Erythroblast (primary cell): ENCODE results near the gene TMEM61.
"Not testable (repeated sequence)": the region's sequence is repeated elsewhere in the genome, so short reads cannot be mapped to it uniquely, and the experiment has no call there.

ENCODE experiments used
- DNase-seq, 2 experiments: peaks; one replicate each; lab custom pipeline; 2025; lab: John Stamatoyannopoulos, UW
- GATA1 ChIP-seq: IDR thresholded peaks from 2 replicates; pipeline ENCODE4 v1.6.1; 2011; ENCODE audit warnings: low read depth, mild to moderate bottlenecking, control low read depth, low read length, moderate library complexity
- POLR2A ChIP-seq: IDR thresholded peaks from 2 replicates; pipeline ENCODE4 v1.6.1; 2011; ENCODE audit warnings: mild to moderate bottlenecking, low read length

The TMEM61 gene

DNA sequence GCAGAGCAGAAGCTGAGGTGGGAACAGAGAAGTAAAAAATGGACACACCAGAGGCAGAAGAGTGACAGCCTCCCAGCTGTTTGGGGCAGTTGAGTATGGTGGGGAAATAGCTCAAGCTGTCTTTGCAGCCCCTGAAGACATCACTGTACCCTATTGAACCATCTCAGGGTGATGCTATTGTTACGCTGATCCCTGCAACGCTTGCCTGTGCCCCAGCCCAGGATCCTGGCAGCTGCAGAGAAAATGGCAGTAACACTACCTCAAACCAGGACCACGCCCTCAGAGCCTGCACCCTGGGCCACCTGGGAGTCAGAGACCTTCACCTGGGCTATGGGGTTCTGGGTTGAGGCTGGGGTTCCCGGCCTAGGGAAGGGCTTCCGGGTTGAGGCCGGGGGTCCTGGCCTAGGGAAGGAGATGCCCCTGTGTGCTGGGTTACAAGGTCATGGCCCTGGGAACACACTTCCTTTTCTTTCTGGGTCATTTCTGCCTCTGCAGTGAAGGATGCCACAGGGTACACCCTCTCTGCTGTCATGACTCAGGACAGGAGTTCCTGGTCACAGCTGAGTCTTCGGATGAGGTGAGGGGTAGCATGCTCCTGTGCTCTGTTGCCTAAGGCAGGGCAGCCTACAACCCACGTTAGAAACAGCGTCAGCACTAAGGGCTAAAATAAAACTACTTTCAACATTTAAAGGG is 29.9 kb downstream of the TMEM61 start:
- TF ChIP-seq GATA1 (no peak), POLR2A (no peak)
- no peak for DNase-seq

DNA sequence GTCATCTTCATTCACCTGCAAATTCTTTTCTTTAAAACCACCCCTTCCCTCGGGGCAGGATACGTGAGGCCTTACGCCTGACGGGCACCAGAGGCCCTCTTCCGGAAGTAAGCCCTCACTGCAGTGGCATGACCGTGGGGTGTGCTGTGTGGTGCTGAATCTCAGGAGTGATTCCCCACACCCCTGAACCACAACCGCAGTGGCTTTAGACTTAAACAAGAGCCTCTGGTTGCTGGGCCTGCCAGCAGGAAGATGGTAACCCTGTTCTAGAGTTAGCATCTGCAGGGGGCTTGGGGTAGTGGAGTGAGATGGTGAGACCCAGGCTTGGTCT is 30.4 kb downstream of the TMEM61 start:
- TF ChIP-seq POLR2A: no peak
- DNase-seq: no peak

DNA sequence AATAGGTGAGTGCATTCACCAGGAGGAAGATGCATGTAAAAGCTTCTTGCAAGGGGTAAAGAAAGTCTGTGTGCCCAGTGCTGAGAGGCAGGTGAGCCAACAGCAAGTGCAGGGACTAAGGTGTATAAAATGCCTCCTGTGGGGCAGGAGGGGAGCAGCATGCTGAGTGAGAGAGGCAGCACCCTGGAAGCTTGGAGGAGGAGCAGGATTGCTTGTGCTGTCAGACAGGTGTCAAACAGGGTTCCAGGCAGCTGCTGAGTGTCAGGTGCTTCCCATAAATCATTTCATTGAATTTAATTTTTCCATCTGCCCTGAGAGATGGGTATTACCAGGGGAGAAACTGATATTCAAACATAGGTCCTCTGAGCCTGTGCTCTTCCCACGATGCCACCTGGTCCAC is 32.2 kb downstream of the TMEM61 start:
- no peak for TF ChIP-seq POLR2A
- TF ChIP-seq GATA1: no peak
- no peak for DNase-seq

DNA sequence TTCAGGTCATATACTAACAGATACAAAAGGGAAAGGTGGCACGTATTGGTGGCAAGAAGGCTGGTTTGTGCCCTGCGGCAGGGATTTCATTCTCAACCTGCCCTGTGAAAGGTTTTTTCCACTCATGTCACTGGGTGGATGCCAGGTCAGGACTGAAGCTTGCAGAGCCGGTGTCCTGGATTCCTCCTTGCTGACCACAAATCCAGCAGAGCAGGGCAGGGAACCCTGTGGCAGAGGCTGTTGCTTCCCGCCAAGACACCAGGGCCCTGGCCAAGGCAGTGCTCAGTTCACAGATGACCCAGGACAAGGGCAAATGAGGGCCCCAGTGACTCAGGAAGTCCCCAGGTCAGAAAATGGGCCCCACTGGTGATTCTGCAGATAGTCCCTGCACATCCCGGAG is 34.7 kb downstream of the TMEM61 start:
- no peak for DNase-seq
- TF ChIP-seq GATA1: no peak
- no peak for TF ChIP-seq POLR2A

DNA sequence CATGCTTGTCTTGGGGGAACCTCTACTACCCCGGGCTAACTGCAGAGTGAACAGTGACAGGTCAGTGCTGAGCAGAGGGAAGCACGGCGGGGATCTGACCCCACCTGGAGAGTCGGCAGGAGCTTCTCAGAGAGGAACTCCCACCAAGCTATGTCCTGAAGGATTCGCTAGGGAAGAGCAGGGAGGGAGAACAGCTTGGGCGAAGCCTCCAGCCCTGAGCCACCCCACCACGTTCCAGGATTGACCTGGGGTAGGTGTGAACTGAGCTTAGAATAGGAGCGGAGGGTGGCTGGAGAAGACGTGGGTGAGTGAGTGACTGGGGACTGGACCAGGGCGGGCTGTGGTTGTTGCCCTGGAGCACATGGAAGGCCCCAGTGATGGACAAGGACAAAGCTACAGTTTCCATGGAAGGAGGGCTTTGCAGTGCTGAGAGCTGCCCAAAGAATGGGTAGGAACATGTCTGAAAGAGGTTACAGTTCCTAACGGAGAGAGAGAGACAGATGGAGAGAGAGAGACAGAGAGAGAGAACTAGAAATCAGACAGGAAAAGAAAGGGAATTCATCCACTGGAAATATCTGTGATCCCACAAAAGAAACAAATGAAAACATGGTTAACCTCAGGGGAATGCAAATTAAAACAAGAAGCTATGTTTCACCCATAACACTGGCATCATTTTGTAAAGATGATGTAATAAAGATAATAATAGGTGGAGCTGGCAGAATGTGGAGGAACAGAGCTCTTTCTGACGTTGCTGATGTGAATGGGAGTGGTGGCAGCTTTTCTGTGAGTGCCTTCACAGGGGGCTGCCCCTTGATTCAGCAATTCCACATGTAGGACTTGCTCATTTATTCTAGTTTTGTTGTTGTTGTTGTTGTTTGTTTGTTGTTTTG is 35.5 kb downstream of the TMEM61 start:
- TF ChIP-seq GATA1 (no peak), POLR2A (no peak)
- no peak for DNase-seq

DNA sequence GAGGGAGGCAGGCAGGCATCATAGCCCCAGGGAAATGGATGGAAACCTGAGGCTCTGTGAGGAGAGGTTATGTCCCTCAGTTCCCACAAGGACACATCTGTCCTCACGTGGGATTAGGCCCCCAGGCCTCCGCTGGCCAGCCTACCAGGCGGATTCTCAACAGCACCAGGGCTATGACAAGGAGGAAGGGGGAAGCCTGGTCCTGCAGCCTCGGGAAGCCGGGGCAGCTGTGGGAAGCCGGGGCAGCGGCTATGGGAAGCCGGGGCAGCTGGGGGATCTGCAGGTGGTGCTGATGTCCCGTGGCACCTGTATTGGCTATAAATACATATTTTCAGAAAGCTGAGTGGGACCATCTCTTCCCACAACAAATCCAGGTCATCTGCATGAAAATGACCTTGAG is 38.0 kb downstream of the TMEM61 start:
- no peak for DNase-seq
- TF ChIP-seq POLR2A (no peak), GATA1 (no peak)

DNA sequence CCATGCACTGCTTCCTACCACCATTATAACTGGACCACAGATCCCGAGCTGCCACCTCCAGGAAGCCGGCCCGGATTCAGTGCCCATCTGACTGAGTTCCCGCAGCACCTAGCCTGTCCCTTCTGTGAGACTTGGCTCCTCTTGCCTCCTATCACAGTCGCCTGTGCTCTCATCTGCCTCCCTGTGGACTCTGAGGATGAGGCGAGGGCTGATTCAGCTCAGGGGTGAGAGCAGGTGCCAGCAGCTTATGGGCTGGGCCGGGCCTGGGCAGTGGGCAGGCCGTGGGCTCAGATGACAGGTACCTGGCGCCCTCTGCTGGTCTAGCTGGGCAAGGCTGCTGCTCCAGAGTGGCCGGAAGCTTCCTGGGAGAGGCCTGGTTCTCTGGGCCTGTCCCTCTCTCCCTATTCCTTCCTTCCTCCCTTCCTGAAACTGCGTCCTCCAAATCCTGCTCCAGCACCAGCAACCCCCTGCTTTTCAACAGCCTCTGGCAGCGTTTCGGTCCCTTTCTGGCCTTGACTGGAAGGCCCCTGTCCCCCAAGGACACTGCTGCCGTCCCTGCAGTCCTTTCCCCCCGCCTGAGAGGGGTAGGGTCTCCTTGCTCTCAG is 41.6 kb downstream of the TMEM61 start:
- DNase-seq: peak; percentile 68 to 79
- TF ChIP-seq GATA1 (no peak), POLR2A (no peak)

DNA sequence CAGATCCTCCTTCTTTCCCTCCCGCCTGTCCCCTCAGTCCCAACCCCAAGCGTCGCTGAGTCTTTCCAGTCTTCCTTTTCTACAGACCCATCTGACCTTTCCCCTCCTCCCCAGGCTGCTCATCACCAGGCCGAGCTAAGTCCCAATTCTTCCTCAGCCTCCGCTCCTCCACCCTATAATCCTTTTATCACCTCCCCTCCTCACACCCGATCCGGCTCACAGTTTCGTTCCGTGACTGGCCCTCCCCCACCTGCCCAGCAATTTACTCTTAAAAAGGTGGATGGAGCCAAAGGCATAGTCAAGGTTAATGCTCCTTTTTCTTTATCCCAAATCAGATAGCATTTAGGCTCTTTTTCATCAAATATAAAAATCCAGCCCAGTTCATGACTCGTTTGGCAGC is 43.7 kb downstream of the TMEM61 start:
- DNase-seq: not testable (repeated sequence)

DNA sequence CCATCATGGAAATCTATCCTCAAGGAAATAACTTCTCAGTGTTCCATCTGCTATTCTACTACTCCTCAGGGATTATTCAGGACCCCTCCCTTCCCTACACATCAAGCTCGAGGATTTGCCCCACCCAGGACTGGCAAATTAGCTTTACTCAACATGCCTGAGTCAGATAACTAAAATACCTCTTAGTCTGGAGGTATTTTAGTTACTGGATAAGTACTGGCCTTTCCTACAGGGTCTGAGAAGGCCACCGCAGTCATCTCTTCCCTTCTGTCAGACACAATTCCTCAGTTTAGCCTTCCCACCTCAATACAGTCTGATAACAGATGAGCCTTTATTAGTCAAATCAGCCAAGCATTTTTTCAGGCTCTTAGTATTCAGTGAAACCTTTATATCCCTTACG is 46.3 kb downstream of the TMEM61 start:
- DNase-seq: not testable (repeated sequence)

DNA sequence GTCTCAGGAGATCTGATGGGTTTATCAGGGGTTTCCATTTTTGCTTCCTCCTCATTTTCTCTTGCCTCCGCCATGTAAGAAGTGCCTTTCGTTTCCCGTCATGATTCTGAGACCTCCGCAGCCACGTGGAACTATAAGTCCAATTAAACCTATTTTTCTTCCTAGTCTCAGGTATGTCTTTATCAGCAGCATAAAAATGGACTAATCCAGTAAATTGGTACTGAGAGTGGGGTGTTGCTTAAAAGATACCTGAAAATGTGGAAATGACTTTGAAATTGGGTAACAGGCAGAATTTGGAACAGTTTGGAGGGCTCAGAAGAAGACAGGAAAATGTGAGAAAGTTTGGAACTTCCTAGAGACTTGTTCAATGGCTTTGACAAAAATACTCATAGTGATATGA is 50.7 kb downstream of the TMEM61 start:
- not testable (repeated sequence) for DNase-seq

DNA sequence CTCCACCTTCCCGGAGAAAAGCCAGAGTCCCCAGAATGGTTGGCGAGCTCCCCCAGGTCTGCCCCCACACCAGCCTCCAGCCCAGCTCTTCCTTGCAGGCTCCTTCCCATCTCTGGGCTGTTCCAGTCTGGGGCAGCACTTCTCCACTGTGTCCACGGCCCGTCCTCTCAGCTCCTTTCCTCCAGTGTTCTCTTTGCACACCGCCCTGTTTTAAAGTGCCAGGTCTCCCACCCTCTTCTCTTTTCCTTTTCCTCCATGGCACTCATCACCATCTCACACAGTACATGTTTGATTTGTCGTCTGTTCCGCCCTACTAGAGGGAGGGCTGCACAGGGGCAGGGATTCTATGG is 52.8 kb downstream of the TMEM61 start:
- no peak for DNase-seq
- TF ChIP-seq POLR2A (no peak), GATA1 (no peak)

DNA sequence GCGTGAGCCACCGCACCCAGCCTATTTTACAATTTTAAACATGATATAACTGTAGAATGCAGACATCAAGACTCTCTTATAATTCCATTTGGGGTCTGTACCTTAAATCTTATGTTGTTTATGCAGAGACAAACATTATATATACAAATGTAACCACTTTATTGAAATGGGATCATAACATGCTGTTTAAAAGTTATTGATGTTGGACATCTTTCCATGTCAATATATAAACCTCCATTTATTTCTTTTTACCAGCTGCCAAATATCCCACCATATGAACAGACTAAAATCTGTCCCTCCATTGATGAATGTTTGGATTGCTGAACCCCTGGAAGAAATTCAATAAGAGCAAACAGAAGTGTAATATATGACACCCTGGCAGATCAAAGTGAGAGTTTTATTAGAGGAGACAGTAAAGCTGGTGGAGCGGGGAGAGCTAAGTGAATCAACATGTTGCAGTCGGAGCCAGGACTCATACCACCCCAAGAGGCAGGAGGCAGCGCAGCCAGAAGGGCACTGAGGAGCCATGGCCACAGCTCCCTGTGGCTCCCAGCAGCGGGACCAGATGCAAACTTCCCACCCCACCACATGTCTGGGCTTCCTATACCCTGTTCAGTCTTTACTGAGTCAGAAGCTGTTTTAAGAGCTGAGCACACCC is 54.2 kb downstream of the TMEM61 start:
- DNase-seq: no peak
- no peak for TF ChIP-seq POLR2A
- TF ChIP-seq GATA1: no peak

DNA sequence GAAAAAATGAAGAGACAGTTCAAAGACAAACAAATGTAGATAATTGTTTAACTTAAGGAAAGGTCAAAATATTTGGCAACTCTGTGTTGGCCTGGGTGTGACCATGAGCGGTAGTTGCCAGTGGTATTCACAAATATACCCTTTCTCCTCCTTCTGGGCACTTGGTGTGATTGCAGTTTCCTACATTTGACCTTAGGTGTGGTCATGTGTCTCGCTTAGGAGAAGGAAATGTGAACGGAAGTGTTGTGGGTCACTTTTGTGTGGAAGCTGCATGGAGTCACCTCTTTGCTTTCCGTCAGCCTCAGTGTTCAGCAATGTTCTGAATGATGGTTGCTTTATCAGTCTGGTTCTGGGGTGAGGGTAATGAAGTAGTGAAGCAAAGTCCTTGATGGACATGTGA is 55.5 kb downstream of the TMEM61 start:
- TF ChIP-seq POLR2A (no peak), GATA1 (no peak)
- no peak for DNase-seq
